Measurements from ENCODE around the gene CYP24A1. TPM values are rescaled to one million over a fixed set of nuclear protein-coding genes. Genes with fewer than 3 reads are reported as not detected.

The CYP24A1 gene
- total RNA-seq, 1 donor from 2014 or later: 0.41 TPM

DNA sequence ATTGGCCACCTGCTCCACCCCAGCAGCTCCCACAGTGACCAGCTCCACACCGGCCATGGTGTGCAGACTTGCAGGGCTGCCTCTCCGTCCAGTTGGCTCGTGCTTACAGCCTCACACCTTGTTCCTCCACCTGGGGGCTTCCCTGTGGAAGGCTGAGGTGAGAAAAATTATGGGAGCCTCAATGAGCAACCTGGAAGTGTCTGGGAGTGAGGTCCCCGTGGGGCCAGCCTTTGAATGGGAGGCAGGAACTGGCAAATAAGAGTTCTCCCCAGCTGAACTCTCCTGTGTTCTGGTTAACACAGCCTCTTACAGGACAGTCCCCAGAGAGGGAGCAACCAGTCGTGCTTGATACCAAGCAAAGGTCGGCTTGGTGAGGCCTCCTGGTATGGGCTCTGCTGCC is 30.3 kb upstream of the CYP24A1 start:
- no peak for FAIRE-seq
- no peak for DNase-seq (ENCODE audit: low spot score in 2 of 2)

DNA sequence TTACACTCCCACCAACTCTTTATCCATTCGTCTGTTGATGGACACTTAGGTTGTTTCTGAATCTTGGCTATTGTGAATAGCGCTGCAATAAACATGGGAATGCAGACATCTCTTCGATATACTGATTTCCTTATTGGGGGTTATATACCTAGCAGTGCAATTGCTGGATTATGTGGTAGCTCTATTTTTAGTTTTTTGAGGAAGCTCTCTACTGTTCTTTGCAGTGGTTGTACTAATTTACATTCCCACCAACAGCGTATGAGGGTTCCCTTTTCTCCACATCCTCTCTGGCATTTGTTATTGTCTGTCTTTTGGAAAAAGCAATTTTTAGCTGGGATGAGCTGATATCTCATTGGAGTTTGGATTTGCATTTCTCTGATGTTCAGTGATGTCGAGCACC is 29.5 kb upstream of the CYP24A1 start:
- no peak for FAIRE-seq

GRCh38 chr20:54201268-54201846 is 27.6 kb upstream of the CYP24A1 start:
- DNase-seq (ENCODE audit: low spot score in 2 of 2) (no peak), FAIRE-seq (no peak)

More for the DNA sequence above, 29.5 kb upstream of the CYP24A1 start:
- DNase-seq (ENCODE audit: low spot score in 2 of 2): no peak

DNA sequence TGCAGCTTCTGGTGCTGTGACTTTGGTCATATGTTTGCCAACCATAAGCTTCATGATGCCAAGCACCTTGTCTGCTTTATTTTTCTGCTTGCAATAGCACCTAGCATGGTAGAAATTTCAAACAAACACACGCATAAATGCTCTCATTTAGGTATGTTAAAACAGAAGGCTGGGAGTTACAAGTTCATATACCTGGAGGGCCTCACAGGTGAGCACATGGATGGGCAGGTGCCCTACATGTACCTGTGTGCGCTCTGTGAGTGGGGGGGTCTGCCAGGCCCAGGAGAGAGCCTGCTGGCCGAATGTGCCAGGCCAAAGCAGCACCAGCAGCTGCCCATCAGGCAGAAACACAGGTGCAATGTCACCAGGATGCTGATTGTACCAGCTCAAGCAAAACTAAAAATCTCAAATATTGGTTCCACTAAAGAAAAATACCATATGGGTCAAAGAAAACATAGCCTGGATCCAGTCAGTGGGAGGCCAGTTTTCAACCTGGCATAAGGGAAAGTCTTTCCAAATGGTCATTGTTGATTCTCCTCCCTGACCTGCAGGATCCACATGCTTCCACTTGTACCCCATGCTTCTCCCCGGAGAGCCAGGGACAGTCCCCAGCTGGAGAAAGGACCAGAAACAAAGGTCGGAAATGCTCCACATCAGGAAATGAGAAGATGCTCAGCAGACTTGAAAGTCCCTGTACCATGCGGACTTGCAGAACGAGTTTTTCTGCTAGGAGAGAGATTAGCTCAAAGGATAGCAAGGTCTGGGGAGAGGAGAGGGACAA is 26.9 kb upstream of the CYP24A1 start:
- FAIRE-seq (no peak), DNase-seq (ENCODE audit: low spot score in 2 of 2) (no peak)

GRCh38 chr20:54199721-54200176 is 26.0 kb upstream of the CYP24A1 start:
- DNase-seq (ENCODE audit: low spot score in 2 of 2) (peak; percentile 42 to 50), FAIRE-seq (peak; percentile 30)

- no peak for FAIRE-seq
- DNase-seq (ENCODE audit: low spot score in 2 of 2): no peak
Measured at GRCh38 chr20:54199283-54199682, 25.5 kb upstream of the CYP24A1 start.

DNA sequence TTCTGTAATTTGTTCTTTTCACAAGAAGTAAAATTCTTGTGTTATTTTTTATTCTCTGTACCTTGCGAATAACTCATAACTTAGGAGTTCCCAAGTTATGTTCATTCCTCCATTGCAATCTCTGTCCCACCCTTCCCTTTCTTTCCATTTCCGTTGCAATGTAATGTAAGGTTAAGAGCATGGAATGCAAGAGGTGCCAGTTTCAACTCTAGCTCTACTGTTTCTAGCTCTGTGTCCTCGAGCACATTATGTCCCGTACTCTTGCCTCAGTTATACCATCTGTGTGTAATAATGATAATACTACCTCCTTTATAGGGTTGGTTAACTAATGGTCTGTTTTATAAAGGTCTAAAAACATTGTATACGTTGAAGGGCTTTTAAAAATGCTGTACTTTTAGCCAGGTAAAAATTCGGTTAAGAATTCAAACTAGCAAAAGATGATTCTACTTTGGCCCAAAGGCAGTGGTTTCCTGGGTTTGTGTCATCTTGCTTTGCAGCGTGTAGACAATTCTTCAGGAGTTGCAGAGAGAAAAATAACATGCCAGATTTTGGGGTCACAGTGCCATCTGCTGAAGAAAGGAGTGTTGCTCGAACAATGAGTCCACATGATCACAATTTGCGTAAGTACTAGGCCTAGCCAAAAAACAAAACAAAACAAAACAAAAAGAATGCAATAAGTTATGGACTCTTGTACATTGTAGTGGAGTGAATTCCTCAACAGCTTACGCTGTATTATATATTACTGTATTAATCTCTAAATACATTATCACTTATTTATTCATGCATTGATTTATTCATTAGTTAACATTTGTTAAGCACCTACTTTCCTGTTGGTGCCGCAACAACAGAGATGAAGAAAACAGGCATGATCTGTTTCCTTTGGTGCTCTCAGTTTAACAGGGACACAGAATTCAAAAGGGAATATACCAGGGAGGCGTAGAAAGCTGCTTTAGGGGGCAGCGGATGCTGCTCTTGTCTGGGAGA is 24.1 kb upstream of the CYP24A1 start:
- FAIRE-seq (no peak), DNase-seq (ENCODE audit: low spot score in 2 of 2) (no peak)

DNA sequence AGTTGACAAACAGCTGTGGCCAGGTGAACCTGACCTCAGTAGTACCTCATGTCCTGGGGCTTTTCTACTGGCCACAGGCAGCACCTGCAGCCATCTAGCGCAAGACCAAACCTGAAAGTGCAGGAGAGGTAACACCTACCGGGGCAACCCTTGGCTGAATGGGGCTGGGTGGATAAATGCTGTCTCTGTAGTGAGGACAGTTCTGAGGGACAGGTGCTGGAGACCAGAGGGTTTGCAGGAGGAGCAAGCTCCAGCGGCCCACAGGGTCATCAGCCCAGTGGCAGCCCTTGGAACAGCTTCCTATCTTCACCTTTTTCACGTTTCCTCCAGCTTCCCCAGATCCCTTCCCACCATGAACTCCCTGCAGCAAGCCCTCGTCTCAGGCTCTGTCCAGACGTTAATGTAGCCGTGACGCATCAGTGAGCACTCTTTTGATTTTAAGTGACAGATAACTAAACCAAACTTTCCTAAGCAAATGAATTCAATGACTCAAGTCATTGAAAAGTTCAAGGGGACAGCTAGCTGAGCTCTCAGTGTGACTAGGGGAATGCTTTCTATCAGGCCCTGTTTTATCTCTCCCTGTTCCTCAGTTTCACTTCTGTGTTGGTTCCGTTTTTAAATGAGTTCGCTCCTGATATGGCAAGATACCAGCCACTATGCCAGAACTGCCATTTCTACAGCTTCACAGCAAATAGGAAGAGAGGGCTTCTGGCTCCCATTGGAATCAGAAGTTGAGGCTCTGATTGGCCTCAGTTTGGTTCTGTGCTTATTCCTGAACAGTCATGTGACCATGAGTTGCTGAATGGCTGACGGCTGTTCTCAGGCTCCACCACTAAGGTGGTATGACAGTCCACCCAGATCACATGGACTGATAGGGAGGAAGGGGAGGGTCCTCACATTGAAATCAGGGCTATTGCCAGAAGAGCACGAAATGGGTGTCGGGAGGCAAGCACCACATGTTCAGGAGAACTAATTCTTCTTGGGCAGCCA is 22.0 kb upstream of the CYP24A1 start:
- FAIRE-seq (no peak), DNase-seq (ENCODE audit: low spot score in 2 of 2) (no peak)

DNA sequence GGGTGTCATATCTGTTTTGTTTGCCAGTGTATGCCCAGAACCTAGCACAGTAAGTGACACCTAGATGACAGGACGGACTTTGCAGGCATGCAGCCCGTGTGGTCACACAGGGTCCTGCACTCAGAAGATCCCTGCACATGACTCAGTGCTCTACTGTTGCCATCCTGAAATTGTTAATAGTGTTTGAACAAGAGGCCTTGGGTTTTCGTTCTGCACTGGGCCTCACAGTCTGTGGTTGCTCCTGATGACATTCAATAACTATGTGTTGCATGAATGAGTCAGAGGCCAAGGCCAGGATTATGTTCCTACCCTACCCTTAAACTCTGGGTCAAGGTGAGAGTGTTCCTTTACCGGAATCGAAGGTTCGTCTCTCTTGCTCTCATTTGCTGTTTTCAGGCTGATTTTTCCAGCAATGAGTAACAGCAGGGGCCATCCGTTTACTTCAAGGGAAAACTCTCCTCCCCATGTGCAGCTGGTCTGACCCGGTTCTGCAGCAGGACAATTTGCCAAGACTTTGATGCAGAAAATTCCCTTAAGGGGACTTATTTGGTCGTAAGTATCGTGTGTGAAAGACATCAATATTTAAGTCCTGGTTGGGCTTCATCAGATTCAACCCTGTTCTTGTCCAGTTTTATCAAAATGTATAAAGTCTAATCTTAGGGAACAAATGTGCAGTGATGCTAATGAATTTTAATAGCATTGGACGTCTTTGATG is 21.1 kb upstream of the CYP24A1 start:
- DNase-seq (ENCODE audit: low spot score in 2 of 2) (no peak), FAIRE-seq (no peak)

GRCh38 chr20:54193817-54194216 is 20.0 kb upstream of the CYP24A1 start:
- FAIRE-seq (no peak), DNase-seq (ENCODE audit: low spot score in 2 of 2) (no peak)

GRCh38 chr20:54190217-54190616 is 16.4 kb upstream of the CYP24A1 start:
- no peak for FAIRE-seq
- no peak for DNase-seq (ENCODE audit: low spot score in 2 of 2)

- FAIRE-seq: no peak
- DNase-seq (ENCODE audit: low spot score in 2 of 2): no peak
Measured at GRCh38 chr20:54189630-54190029, 15.8 kb upstream of the CYP24A1 start.

- DNase-seq (ENCODE audit: low spot score in 2 of 2) (no peak), FAIRE-seq (no peak)
Measured at GRCh38 chr20:54188132-54188849, 14.5 kb upstream of the CYP24A1 start.

DNA sequence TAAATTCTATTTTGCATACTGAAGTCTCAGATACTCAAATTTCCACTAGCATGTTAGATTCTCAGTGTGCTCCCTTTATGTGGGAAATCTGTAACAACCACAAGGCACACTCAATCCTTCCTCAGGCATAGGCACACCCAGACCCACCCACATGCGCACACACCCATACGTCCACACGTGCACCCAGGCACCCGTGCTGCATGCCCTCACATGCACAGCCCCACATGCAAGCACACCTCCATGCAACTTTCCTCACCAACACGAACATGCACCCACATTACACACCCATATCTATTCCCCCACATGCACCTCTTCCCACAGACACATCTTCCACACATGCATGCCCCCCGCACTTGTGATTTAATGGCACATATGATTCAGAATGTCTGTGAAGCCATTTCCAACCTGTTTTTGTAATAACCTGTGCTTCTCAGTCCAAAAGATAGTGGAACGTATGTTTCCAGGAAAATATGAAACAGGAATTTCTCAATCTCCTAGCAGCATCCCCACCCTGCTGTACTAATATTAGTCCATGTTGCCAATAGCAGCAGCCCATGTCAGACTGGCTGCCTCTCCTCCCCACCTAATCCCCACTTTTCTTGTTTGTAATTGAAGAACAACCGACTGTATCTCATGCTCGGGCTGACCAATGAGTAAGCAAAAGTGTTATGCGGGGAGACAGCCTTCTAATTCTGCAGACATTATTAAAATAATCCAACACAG is 11.3 kb upstream of the CYP24A1 start:
- DNase-seq (ENCODE audit: low spot score in 2 of 2): no peak
- no peak for FAIRE-seq

- FAIRE-seq (no peak), DNase-seq (ENCODE audit: low spot score in 2 of 2) (no peak)
Measured at GRCh38 chr20:54184071-54184470, 10.3 kb upstream of the CYP24A1 start.

DNA sequence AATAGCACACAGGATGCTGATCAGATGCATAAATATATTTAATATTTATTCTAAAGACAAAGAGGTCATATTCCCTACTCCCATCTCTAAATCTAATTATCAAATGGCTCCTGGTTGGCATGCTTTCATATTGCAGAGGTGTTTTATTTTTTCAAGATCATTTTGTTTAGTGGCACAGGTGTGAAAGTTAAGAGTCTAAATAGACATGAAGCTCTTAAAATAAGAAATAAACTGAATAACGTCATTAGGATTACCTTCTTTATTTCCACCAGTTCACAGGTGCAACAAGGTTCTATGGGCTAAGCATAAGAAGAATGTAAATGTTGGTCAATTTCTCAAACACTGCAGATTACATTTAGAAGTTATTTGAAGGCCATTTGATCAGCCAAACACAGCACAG is 7.1 kb upstream of the CYP24A1 start:
- DNase-seq (ENCODE audit: low spot score in 2 of 2): no peak
- no peak for FAIRE-seq

GRCh38 chr20:54179946-54180345 is 6.2 kb upstream of the CYP24A1 start:
- FAIRE-seq (no peak), DNase-seq (ENCODE audit: low spot score in 2 of 2) (no peak)

- DNase-seq (ENCODE audit: low spot score in 2 of 2) (no peak), FAIRE-seq (no peak)
Measured at GRCh38 chr20:54178256-54178655, 4.5 kb upstream of the CYP24A1 start.

Data from frontal cortex (tissue), 4 donors.